OCI-M1 (cell line): ENCODE measurements around the gene KAZN.

ENCODE experiments used
- DNase-seq: peaks from one replicate; lab custom pipeline; 2025; lab: John Stamatoyannopoulos, UW

KAZN gene

DNA sequence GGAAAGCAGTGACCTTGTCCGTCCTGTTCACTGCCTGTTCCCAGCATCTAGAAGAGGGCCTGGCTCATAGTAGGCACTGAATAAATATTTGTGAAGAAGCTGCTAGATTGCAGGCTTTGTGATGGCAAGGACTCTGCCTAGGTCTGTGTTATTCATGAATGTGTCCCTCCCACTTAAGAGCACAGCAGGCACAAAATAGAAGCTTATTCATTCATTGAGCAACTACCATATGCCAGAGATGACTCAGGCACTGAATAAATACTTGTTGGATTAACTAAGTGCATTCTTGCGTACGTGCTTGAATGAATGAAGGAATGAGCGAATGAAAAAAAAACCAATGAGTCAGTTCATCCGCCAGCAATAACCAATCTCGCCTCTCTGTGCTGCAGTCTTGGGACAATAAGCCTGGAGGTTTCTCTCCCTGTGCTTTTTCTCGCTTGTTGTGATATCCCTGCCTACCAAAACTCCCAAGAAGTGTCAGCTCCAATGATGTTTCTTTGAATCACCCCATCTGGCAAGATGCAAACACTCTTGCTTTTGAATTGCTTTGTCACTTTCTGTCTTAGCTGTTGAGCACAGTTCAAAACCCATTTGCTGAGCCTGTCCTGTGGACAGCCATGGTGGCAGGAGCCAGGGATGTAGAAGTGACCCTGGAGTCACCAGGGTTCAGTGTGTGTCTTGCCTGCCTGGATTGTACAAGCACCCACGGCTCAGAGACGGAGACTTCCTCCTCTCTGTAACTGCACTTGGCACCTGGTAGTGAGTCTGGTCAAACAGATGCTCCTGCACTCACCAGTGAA is 143.9 kb downstream of the KAZN start:
- DNase-seq: peak; percentile 0

DNA sequence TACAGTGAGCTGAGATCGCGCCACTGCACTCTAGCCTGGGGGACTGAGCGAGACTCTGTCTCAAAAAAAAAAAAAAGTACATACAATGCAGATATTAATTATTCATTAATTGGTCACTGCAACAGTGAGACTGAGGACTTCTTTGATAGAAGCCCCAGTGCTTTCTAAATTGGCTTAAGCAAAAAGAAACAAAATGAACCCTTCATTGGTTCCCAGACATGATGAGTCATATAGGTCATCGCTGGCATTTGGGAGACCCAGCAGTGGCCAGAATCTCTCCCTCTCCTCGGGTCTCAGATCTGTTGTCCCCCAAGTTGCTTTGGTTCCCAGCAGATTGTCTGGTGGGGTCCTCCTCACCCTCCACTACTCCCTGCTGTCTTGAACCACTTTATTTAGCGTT is 144.9 kb downstream of the KAZN start:
- no peak for DNase-seq

DNA sequence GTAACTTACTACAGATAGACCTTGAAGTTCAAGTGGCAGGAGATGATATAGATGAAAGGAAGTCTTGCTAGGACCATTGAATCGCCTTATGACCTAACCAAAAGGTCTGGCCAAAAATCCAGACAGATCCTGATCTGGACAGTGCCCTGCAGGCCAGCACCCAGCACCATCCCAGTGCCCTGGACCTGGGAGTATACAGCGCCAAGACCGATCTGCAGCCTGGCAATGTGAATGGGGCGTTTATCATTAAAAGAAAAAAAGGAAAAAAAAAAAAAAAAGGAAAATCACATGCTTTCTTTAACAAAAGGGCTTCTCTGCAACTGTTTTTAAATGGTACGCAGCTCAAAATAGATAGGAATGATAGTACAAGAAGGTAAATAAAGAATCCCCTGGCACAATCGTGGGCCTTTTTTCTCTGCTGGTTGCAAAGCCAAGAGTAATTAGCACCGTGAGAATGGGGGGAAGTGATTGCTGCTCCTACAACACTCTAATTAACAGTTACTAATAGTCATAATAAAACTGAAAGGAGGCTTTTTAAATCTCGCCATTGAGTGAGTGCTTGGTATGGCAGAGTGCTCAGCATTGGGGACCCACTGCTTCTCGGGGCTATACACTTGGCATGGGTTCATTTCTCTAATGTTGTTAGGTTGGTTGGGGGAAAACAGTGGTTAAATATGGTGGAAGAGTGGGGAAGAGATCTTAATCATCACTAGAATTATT is 146.7 kb downstream of the KAZN start:
- no peak for DNase-seq

DNA sequence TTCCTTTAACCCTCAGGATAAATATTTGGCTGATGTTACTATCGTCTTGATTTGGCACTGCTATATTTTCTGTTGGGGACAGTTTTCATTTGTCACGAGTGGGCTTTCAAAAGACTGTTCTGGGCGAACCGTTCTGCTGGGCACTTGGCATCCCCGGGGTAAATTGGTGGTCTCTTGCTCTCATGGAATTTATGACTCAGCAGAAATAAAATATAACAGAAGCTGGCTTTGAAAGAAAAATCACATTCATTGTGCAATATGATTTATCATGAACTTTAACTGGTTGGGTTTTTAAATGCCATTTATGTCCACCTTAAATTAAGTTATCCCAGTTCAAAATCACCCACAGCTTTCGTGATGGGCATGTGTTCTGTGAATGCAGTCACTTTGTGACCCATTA is 147.3 kb downstream of the KAZN start:
- no peak for DNase-seq

DNA sequence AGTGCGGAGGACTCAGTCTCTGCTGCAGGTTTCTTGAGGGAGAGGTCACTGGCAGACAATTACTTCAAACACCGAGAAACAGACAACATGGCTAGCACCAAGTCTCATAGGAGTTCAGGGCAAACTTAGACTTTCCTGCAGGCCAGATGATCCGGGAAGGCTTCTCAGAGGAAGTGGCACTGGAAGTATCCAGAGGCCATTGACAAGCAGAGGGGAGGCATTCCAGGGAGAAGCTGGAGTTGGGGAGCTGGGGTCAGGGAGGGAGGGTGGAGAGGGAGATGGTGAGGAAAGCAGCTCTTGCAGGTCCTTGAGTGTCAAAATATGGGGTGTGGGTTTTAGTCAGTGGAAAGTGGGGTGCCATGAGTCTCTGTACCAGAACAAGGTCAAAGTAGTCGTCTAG is 147.9 kb downstream of the KAZN start:
- DNase-seq: no peak

DNA sequence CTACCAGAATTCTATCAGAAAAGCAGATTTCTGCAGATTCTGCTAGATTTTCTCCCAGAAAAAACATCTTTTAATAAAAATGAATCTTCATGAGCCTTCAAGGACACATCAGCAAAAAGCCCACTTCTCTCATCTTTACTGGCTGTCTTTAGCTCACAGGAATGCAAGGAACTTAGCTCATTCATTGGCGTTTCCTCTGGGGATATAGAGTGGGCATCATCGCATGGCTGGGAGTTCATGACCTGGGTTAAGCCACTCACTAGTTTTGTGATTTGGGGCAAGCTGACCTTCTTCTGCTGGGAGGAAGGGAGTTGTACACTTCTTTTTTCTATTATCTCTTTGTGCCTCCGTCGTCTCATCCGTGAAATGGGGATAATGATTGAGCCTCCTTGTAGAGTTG is 149.7 kb downstream of the KAZN start:
- DNase-seq: no peak

DNA sequence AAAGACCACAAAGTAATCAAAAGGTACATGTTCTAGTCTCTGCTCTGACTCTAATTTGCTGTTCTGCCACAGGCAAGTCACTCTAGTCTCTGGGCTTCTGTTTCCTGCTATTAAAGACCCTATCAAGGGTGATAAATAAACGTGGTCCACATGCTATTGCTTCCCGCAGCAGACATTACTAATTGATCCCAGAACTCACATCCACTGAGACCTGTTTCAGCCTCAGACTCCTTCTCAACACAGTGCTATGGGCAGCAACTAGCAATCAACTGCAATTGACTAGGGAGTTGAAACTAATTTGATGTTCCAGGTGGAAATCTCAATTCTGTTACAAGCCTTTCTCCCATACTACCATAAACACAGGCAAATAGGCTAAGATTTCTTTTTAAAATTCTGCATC is 150.5 kb downstream of the KAZN start:
- DNase-seq: no peak

DNA sequence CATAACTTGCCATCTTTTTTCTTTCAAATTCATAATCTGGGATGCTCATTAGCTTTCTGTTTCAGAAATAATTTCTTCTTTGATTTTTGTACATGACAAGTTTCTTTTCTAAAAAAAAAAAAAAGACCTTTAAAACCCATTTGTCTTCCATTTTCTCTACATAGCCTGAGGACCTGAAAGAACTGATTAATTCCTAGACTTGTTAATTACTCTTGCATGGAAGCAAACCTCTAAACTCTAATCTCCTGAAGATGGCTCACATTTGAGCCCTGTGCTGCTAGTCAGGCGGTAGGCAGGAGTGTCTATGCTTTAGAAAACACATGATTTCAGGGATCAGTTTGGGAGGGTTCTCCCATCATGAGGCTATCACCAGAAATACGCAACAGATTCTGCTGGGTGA is 152.0 kb downstream of the KAZN start:
- no peak for DNase-seq

DNA sequence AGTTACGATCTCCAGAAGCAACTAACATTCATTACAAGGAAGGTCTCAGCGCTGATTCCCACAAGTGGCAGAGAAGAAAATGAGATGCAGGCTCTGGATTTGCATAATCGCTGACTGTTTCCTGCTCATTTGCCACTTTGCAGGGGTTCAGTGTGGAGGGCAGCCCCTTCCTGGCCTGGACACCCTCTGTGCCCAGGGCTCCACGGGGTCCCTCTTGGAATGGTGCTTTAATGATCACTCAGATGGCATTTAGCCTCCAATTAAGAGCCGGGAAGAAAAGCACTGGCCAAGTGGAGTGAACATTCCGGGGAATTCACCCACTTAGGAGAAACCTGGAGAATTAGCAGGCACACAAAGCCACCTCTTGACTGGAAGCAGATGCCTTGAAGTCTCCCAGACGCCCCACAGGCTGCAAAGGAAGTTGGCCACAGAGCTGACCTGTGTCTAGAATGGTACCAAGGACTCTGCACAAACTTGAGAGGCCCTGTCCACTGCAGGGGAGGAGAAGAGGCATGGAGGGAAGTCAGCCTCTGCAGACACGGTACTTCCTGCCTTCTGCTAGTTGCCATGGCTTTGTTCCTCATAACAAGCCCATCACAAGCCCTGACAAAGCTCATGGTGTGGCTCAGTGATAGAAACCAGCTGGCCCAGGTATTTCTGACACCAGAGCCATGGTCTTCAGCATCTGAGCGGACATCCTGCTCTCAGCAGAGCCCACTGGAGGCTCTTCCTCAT is 157.2 kb downstream of the KAZN start:
- DNase-seq: no peak

DNA sequence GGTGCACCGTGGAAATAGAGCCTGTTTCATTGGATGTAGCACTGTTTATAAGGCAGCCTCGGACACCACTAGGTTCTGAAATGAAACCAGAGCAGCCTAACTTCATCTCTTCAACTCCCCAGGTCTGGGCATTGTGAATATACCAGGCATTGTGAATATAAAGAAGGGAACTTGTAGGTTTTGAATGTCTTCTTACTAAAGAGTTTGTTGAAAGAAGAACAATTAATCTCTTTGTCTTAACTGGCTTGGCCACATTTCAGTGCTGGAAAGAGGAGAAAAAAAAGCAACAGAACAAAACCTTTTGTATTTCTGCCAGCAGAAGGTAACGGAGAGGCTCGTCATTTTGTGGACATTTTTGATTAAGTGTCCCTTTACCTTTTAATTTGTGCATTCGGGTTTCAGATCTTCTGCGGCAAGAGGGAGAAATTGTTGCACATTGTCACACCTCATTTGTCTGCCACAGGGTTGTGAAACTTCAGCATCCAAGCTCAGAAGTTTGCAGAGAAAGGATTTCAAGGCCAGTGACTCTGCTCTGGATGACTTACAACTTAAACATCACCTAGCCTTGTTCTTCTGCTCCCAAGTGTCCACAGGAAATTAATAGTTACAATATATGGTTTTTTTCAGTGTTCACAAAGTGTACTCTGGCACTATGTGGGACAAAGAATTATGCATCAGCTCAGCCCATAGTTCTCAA is 158.3 kb downstream of the KAZN start:
- no peak for DNase-seq

DNA sequence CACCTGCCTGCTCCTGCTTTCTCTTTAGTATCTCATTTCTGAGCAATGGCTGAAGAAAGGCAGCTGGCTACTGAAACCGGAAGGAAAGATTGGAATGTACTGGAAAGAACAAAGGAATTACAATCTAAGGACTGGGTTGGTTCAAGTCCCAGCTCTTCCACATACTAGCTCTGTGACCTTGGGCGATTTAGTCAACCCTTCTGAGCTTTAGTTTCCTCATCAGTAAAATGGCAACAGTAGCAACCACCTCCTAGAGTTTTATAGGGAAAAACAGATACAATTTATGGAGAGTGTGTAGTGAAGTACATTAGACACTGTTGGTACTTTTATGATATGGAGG is 158.8 kb downstream of the KAZN start:
- no peak for DNase-seq

DNA sequence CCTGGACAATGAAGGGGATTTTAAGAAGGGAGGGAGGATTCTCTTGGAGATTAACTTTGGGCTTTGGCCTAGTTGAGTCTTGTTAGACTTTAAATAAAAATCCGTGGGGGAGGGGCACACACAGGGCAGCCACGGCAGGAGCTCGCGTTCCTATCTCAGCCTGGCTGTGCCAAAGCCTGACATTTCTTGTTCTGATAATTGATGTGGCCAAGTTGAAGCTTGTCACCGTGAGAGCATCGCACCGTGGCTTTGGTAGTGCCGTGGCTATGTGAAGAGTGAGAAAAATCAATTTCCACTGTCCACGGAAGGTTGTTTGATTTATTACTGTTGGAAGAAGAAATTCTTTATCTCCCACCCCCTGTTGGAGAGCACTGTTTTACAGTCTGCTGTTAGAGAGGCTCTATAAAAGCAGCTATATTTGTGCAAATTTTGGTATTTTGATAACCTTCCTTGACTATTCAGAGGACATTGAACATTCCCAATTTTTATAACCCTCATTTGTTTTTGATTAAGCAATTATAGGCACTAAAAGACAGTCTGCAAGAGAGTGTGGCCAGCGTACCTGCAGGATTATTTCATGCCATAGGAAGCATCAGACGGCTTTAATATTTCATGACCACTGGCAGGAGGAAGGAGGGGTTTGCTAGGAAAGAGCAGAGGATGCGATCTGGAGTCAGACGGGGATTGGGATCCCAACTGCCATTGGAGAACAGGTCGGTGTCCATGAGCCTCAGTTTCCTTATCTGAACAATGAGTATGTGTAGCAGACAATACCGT is 160.7 kb downstream of the KAZN start:
- no peak for DNase-seq

DNA sequence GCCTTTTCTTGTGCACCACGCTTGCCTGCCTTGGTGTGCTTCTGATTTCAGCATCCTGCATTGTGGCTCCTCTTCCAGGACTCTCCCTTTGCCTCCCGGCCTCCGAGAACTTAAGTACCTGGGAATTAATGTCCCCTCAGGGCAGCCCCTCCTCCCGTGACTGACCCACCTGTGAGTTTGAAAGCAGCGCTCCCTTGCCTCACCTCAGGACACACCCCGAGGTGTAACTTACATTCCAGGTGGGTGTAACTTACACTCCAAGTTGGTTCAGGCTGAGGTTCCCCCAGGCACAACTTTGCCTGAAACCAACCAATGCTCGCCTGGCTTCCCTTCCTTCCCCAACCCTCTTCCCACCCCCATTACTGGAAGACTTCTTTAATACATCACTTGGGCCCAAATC is 161.4 kb downstream of the KAZN start:
- no peak for DNase-seq

DNA sequence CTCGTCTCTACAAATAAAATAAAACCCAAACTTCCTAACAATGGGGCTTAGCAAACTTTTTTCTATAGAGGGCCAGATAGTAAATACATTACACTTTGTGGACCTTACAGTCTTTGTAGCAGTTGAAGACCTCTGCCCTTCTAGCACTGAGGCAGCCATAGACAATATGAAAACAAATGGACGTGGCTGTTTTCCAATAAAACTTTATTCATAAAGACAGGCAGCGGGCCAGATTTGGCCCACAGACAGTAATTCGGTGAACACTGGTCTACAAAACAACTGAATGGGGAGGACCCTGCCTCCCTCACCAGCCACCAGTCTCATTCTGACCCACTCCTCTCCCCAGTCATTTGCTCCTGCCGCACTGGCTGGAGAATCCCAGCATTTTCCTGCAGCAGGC is 162.3 kb downstream of the KAZN start:
- no peak for DNase-seq

DNA sequence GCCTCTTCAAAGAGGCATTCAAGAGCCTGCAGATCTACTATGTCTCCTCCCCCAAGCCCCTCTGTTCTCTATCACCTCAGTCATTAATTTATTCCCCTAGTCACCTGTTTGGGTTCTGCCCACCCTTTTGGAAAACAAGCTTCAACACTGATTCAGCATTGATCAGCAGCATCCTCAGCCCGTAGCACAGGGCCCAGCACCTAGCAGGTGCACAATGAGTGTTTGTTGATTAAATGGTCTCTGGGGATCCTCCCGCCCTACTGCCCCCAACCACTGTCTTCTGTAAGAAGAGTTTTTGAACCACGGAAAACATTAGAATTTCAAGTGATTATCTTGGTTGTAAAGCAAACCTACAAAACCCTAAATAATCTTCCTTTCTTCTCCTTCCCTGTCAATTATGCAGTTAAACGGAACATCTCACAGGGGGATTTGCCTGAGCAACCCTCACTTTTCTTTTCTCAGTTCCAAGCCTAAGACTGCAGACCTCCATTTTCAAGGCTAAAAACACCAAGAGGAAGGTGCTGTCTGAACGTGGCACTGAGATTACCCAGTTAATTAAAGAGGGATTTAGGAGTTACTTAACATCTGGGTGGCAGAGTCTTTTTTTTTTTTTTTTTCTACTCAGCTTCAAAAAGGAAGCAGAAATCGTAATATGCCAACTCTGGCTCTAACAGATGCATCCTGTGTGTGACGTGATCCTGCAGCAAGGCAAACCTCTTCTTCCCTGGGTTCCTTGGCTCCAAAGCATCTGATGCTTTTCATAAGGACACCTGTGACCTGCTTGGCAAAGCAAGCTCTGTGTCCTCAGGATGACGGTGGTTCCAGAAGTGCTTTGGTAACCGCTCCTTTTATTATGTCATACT is 163.0 kb downstream of the KAZN start:
- DNase-seq: no peak

DNA sequence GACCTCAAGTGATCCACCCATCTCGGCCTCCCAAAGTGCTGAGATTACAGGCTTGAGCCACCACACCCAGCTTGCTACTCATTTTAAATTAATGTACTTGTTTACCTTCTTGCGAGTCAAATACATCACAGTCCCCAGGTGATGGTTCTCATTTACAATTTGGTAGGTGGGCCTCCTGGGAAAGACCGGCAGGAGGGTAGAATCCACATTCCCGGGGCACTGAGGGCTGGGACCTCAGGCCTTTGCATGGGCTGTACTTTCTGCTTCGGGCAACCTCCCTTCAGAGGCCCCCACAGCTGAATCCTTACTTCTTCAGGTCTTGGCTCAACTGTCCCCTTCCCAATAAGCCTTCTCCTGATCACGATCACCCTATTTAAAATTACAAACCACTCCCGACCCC is 165.5 kb downstream of the KAZN start:
- no peak for DNase-seq

DNA sequence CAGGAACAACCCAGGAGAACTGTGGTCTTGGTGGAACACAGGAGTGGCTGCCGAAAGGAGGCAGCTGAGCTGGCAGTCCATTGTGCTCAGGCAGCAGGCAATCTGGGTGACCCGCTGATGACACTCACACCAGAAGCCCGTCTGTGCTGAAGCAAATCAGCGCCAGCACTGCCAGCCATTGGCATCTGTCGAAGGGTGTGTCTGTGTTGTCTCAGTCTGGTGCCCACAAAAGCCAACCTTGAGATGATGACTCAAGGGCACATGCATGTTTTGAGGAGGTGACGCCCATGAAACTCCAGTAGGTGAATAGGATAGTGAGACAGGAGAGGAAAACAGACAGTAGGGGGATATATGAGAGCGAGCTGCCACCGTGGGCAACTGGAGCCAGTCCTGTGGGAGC is 167.3 kb downstream of the KAZN start:
- no peak for DNase-seq

DNA sequence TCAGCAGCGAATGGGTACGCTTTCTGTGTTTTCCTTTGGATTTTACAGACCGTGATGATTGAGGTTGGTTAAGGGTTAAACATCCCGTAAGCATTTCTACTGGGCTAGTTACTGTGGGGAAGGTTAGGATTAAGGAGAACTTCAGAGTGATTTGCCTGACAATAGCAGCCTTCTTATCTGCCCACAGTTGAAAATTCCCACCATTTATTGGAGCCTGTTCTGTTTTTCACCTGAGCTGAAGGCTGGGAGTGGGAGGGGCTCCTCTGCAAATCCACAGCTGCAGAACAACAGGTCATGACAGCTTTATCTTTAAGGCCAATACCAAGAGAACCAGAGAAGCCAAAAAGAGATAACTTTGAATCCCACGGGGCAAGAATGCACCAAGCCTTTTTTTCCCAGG is 168.6 kb downstream of the KAZN start:
- DNase-seq: no peak

DNA sequence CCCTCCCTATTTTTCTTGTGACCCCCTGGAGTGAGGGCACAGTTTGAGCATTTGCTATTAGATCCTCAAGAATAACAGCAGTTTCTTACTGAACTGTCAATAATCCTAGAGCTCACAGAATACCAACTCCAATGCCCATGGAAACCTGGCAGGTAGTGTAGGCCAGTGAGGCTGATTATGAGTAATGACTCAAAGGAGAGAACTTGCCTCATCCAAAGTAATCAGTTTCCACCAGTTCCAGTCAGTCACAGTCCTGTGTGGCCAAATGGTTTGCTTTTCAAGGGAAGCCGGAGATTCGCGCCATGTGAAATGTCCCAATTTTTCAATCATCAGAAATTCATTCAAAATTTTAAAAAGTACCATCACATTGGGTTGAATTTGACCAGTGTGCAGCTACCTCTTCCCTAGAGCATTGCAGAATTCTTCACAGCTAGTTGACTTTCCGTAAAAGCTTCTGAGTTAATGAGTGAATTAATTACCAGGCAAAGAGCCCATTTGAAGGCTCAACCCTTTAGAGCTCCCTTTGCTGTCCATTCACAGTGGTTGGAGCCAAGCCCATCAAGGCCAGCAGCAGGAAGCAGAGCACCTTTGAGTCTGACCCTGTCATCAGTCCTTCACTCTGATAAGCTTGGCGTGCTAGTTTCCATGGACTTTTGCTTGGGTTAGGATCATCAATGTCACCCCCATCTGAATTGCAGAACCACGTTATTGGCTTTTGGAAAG is 170.3 kb downstream of the KAZN start:
- no peak for DNase-seq
